ENCODE measurements around the gene IGSF9B.

DNA sequence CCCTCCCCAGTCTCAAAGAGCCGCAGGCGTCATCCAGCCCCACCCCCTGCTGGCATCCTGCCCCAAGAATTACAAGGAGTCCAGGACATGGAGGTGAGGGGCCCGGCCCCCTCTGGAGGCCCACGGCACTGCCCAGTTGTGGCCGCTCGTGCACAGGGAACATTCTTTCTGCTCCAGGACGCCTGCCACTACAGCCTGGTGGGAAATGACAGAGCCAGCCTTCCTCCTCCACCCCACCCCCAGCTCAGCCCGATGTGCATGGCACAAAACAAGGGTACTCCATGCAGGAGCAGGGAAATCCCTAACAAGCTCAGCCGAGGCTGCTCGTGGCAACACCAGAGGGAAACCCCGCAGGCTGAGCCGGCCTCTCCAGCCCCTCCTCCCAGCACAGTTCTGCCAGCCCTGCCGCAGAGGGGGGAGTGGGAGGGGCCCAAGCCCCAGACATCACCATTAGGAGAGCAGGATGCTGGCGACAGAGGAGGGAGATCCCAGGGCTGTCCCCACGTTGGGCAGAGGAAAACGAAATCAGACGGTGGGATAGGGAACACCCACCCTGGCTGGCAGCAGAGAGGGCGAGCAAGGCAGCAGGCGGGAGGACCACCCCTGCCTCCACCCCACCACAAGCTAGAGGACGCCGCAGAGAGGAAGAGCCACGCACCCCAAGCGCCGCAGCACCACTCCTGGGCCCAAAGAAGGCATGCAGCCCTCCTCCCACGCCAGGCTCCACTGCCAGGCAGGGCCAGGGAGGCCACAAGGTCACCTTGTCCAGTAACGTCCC lies 10.0 kb downstream of the IGSF9B start:
- no peak for TF ChIP-seq POLR2A (IDR thresholded peaks at IDR 0.05; ENCODE audit: low read depth, low read length)
- no peak for TF ChIP-seq POLR2AphosphoS5 (IDR thresholded peaks at IDR 0.05; ENCODE audit: low read depth, low read length)
- TF ChIP-seq TAF1 (IDR thresholded peaks at IDR 0.05; ENCODE audit: low read depth, low read length): no peak
- no peak for TF ChIP-seq POU2F2 (IDR thresholded peaks at IDR 0.05; ENCODE audit: low read depth, low read length)
- TF ChIP-seq PAX5 (IDR thresholded peaks at IDR 0.05; ENCODE audit: insufficient read depth, low read length, severe bottlenecking): no peak
- no peak for TF ChIP-seq SPI1 (IDR thresholded peaks at IDR 0.05; ENCODE audit: low read depth, low read length)

Data from GM12891 (cell line).